ENCODE data around the gene LRRC49.

DNA sequence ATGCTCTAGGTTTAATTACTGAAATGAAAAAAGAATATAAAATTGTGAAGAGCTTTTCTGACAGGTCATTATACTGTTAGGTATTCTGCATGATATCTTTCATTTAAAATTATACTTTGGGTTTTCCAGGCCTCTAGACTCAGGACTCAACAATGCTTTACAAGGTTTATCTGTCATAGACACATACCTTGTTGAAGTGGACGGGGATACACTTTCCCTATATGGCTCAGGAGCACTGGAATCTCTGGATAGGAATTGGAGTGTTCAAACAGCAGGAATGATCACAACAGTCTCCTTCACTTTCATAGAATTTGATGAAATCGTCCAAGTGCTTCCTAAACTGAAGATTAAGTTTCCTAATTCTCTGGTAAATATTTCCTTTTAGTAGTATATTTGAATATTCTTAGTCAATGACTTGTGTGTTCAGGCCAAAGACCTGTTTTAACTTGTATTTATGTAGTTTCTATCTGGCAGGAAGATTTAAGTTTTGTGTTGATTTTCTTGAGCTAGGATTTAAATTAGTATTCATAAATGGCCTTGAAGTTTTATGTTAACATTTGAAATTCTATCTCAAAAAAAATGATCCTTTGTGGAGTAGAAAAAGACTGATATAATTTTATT is 115.7 kb downstream of the LRRC49 start:
- TF ChIP-seq EZH2 (IDR thresholded peaks at IDR 0.05) (no peak), POLR2AphosphoS5 (IDR thresholded peaks at IDR 0.05; ENCODE audit: borderline replicate concordance, low read depth, low read length) (no peak), FOXP2 (optimal IDR thresholded peaks at IDR 0.05; ENCODE audit: control extremely low read depth, extremely low read length, insufficient read depth) (no peak)
